K562 (cell line): Measurements from ENCODE around the gene ACAP3. TPM values are rescaled to one million over a fixed set of nuclear protein-coding genes. Genes with fewer than 3 reads are reported as not detected.

Experiments
- CBFA2T3 ChIP-seq: fragments of 450-650 bp; IDR thresholded peaks from 2 replicates; pipeline ENCODE4 v1.6.1; 2017
- CTCFL ChIP-seq: IDR thresholded peaks from 2 replicates; pipeline ENCODE4 v1.6.1; 2011; ENCODE audit warnings: borderline replicate concordance, low read depth, mild to moderate bottlenecking, moderate library complexity, low read length; ENCODE audit not compliant: insufficient read depth, poor library complexity, severe bottlenecking
- E2F5 ChIP-seq: sonication (generic); formaldehyde crosslinking; IDR thresholded peaks from 2 replicates; pipeline ENCODE4 v1.8.0; 2022; ENCODE audit warnings: mild to moderate bottlenecking, missing genetic modification reagents
- EGR1 ChIP-seq: fragments of 450-650 bp; conservative IDR thresholded peaks from 2 replicates; pipeline ENCODE4 v1.6.1; 2017; ENCODE audit warnings: mild to moderate bottlenecking
- FOXK2 ChIP-seq, 2 experiments: fragments of 450-650 bp; IDR thresholded peaks in 1 of 2; conservative IDR thresholded peaks in 1 of 2; 2 replicates each; pipeline ENCODE4 v1.6.1; 2016; ENCODE audit warnings: low read depth in 2 of 2, mild to moderate bottlenecking in 1 of 2
- FOXM1 ChIP-seq, 2 experiments: fragments of 450-650 bp in 1 of 2; sonication (generic) in 1 of 2; formaldehyde crosslinking in 1 of 2; IDR thresholded peaks; 2 replicates each; pipeline versions ENCODE4 v1.6.1 to v1.9.0; 2017 to 2022; ENCODE audit warnings: low read depth in 2 of 2, mild to moderate bottlenecking in 2 of 2, missing genetic modification reagents in 1 of 2, moderate library complexity in 1 of 2
- ILF3 ChIP-seq: fragments of 450-650 bp; IDR thresholded peaks from 2 replicates; pipeline ENCODE4 v1.6.1; 2018; ENCODE audit warnings: antibody characterized with exemption, mild to moderate bottlenecking, moderate library complexity, borderline replicate concordance
- KLF1 ChIP-seq: fragments of 450-650 bp; IDR thresholded peaks from 2 replicates; pipeline ENCODE4 v1.6.1; 2016; ENCODE audit warnings: missing genetic modification characterization, missing compliant biosample characterization
- MED1 ChIP-seq: sonication (generic); formaldehyde crosslinking; IDR thresholded peaks from 2 replicates; pipeline ENCODE4 v1.8.1; 2023; ENCODE audit warnings: missing genetic modification reagents, borderline replicate concordance
- NFE2 ChIP-seq: IDR thresholded peaks from 2 replicates; pipeline ENCODE4 v1.6.1; 2014; ENCODE audit warnings: antibody characterized with exemption, low read depth
- NFRKB ChIP-seq: fragments of 450-650 bp; IDR thresholded peaks from 2 replicates; pipeline ENCODE4 v1.6.1; 2016; ENCODE audit warnings: low read depth
- NR2C1 ChIP-seq, 2 experiments: fragments of 450-650 bp; IDR thresholded peaks; 2 replicates each; pipeline ENCODE4 v1.6.1; 2017; ENCODE audit warnings: mild to moderate bottlenecking in 2 of 2, antibody characterized with exemption in 1 of 2, inconsistent platforms in 1 of 2, missing compliant biosample characterization in 1 of 2, missing genetic modification characterization in 1 of 2
- PKNOX1 ChIP-seq: fragments of 450-650 bp; IDR thresholded peaks from 2 replicates; pipeline ENCODE4 v1.6.1; 2016
- POLR2G ChIP-seq: fragments of 200-400 bp; formaldehyde crosslinking; IDR thresholded peaks from 2 replicates; pipeline ENCODE4 v1.6.1; 2017; ENCODE audit warnings: low read depth, mild to moderate bottlenecking, antibody characterized with exemption, low read length, moderate library complexity
- SMAD2 ChIP-seq: fragments of 150-350 bp; IDR thresholded peaks from 2 replicates; pipeline ENCODE4 v1.6.1; 2014; ENCODE audit warnings: low read depth, mild to moderate bottlenecking, low read length
- SRF ChIP-seq, 2 experiments: fragments of 250-450, 450-650 bp in 1 of 2; sonication (Bioruptor Pico) in 1 of 2; sonication (generic) in 1 of 2; formaldehyde crosslinking; IDR thresholded peaks; 2 replicates each; pipeline versions ENCODE4 v1.5.0 to v1.5.1; 2020 to 2022; ENCODE audit warnings: mild to moderate bottlenecking in 1 of 2, missing genetic modification reagents in 1 of 2
- TBP ChIP-seq: optimal IDR thresholded peaks from 2 replicates; pipeline ENCODE3; 2011; ENCODE audit warnings: low read depth, low read length, improper control_type of control experiment
- TFAM ChIP-seq: fragments of 250-450 bp; sonication (Bioruptor Pico); conservative IDR thresholded peaks from 2 replicates; pipeline ENCODE4 v1.5.0; 2021; ENCODE audit warnings: mild to moderate bottlenecking, moderate library complexity
- THRB ChIP-seq: fragments of 450-650 bp; formaldehyde crosslinking; conservative IDR thresholded peaks from 2 replicates; pipeline ENCODE4 v1.4.0; 2022; ENCODE audit warnings: mild to moderate bottlenecking, missing genetic modification characterization
- ZKSCAN3 ChIP-seq: fragments of 250-450 bp; sonication (Bioruptor Pico); IDR thresholded peaks from 2 replicates; pipeline ENCODE4 v1.4.0; 2020
- ZNF121 ChIP-seq: sonication (generic); formaldehyde crosslinking; conservative IDR thresholded peaks from 2 replicates; pipeline ENCODE4 v1.8.0; 2022; ENCODE audit warnings: missing genetic modification reagents
- ZNF395 ChIP-seq: fragments of 200-800 bp; sonication (Bioruptor generic); IDR thresholded peaks from 2 replicates; pipeline ENCODE4 v1.6.1; 2017; ENCODE audit warnings: missing genetic modification characterization, missing compliant biosample characterization
- ZNF431 ChIP-seq: sonication (generic); formaldehyde crosslinking; IDR thresholded peaks from 2 replicates; pipeline ENCODE4 v1.8.0; 2022; ENCODE audit warnings: mild to moderate bottlenecking, missing genetic modification reagents
- polyA plus RNA-seq, 8 experiments: library from polyadenylated mRNA; depleted of rRNA in 4 of 8; stranded (reverse) in 5 of 8; unstranded in 3 of 8; fragments of >200 nt; fragmentation: Nextera tagmentation in 2 of 8; fragmentation: Illumina TruSeq in 1 of 8; extraction: Ambion mirVana in 2 of 8; extraction: Trizol in 1 of 8; gene quantifications; 2 replicates each; pipeline versions ENCODE4 v1.2.1 to v1.2.3, GENCODE V29; 2011 to 2014; ENCODE audit warnings: inconsistent platforms in 1 of 8, missing spikeins in 1 of 8
- total RNA-seq, 7 experiments: library from RNA; depleted of rRNA in 6 of 7; stranded (reverse); fragments of >200 nt in 6 of 7; fragmentation: Illumina TruSeq in 2 of 7; extraction: Trizol in 2 of 7; gene quantifications; 2 replicates each; pipeline versions ENCODE4 v1.2.1 to v1.2.3, GENCODE V29; 2011 to 2021; ENCODE audit warnings: low replicate concordance in 1 of 7

Gene ACAP3
- total and polyA plus RNA-seq, 9 of the 15 experiments (the other 6 are each of a cell fraction or from before 2014, with no cell fraction given), result 0.01 to 49.0 (median 12.0) TPM

GRCh38 chr1:1283821-1284220 lies 23.9 kb downstream of the ACAP3 start (continued):
- TF ChIP-seq TBP (no peak), SRF (CRISPR knock-in tag; IDR thresholded peaks at IDR 0.05) (no peak), ZNF395 (CRISPR knock-in tag) (no peak), NFE2 (no peak), CTCFL (peak; percentile 43), ZNF431 (no peak), FOXM1 (IDR thresholded peaks at IDR 0.05; ENCODE audit: low read depth) (no peak), FOXM1 (CRISPR knock-in tag; IDR thresholded peaks at IDR 0.05; ENCODE audit: low read depth) (no peak), ZKSCAN3 (no peak), NR2C1 (IDR thresholded peaks at IDR 0.05) (no peak), NR2C1 (tag; IDR thresholded peaks at IDR 0.05) (no peak), E2F5 (CRISPR knock-in tag) (no peak), POLR2G (no peak), KLF1 (tag) (no peak), THRB (CRISPR knock-in tag) (no peak), ILF3 (no peak), MED1 (CRISPR knock-in tag) (no peak), CBFA2T3 (no peak), TFAM (CRISPR knock-in tag) (no peak), PKNOX1 (no peak), SMAD2 (no peak), EGR1 (peak; percentile 72), NFRKB (no peak), ZNF121 (CRISPR knock-in tag) (no peak), FOXK2 (conservative IDR thresholded peaks at IDR 0.05 in 1 of 2, IDR thresholded peaks at IDR 0.05 in 1 of 2; ENCODE audit: low read depth in 2 of 2) (no peak)
